ENCODE results near the gene C10orf71. TPM values are rescaled to one million over a fixed set of nuclear protein-coding genes. Genes with fewer than 3 reads are reported as not detected.

C10orf71 gene
- polyA plus RNA-seq, 1 donor from 2014 or later = not detected

DNA sequence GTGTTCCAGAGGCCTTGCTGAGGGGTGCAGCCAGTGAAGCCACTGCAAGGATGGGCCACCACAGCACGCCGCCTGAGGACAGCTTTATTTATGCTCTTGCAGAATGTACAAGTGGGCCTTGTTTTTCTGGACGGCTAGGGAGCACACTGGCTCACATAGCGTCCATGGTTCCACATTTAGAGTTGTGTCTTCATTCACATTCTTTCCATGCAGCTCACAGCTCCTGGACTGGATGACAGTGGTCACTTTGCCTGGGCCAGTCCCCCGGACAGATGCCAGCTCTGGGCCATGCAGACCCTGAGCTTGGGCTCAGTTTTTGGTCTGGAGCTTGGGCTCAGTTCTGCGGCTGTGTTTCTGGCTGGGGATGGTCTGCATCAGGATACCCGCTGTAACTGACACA, 2.6 kb upstream of the C10orf71 start:
- Histone ChIP-seq H3K9me2 (ENCODE audit: insufficient read depth, low read length) (no peaks in the 10 kb centered on the region), H3K9me3 (ENCODE audit: low read length) (no peaks in the 10 kb centered on the region), H3K4me3 (ENCODE audit: low read length) (no peak overlapping the region), H3K27ac (ENCODE audit: low read length) (no peak overlapping the region), H3K79me2 (replicated peaks; ENCODE audit: insufficient read depth, low read length) (no peaks in the 10 kb centered on the region), H3F3A (ENCODE audit: insufficient read depth, low read length, poor library complexity, severe bottlenecking) (no peaks in the 10 kb centered on the region), H3K4me2 (ENCODE audit: low read length) (no peak overlapping the region), H3K27me3 (ENCODE audit: insufficient read depth, low read depth, low read length) (no peaks in the 10 kb centered on the region), H4K20me1 (ENCODE audit: insufficient read depth) (no peaks in the 10 kb centered on the region), H2AFZ (ENCODE audit: low read depth, low read length) (no peak overlapping the region), H3K36me3 (ENCODE audit: insufficient read depth, low read length) (no peaks in the 10 kb centered on the region), H3K9ac (ENCODE audit: low read length) (no peak overlapping the region)
- TF ChIP-seq TAF1 (IDR thresholded peaks at IDR 0.05; ENCODE audit: low read depth) (no peak), SMC3 (conservative IDR thresholded peaks at IDR 0.05; ENCODE audit: poor library complexity) (no peak), POLR2AphosphoS5 (IDR thresholded peaks at IDR 0.05) (no peak), EZH2 (IDR thresholded peaks at IDR 0.05; ENCODE audit: borderline replicate concordance, insufficient read depth, low read length, poor library complexity, severe bottlenecking) (no peak), MXI1 (conservative IDR thresholded peaks at IDR 0.05; ENCODE audit: poor library complexity, severe bottlenecking) (no peak), EP300 (conservative IDR thresholded peaks at IDR 0.05; ENCODE audit: poor library complexity, severe bottlenecking) (no peak), RAD21 (conservative IDR thresholded peaks at IDR 0.05) (no peak)
- TF ChIP-seq, protein P1, sequence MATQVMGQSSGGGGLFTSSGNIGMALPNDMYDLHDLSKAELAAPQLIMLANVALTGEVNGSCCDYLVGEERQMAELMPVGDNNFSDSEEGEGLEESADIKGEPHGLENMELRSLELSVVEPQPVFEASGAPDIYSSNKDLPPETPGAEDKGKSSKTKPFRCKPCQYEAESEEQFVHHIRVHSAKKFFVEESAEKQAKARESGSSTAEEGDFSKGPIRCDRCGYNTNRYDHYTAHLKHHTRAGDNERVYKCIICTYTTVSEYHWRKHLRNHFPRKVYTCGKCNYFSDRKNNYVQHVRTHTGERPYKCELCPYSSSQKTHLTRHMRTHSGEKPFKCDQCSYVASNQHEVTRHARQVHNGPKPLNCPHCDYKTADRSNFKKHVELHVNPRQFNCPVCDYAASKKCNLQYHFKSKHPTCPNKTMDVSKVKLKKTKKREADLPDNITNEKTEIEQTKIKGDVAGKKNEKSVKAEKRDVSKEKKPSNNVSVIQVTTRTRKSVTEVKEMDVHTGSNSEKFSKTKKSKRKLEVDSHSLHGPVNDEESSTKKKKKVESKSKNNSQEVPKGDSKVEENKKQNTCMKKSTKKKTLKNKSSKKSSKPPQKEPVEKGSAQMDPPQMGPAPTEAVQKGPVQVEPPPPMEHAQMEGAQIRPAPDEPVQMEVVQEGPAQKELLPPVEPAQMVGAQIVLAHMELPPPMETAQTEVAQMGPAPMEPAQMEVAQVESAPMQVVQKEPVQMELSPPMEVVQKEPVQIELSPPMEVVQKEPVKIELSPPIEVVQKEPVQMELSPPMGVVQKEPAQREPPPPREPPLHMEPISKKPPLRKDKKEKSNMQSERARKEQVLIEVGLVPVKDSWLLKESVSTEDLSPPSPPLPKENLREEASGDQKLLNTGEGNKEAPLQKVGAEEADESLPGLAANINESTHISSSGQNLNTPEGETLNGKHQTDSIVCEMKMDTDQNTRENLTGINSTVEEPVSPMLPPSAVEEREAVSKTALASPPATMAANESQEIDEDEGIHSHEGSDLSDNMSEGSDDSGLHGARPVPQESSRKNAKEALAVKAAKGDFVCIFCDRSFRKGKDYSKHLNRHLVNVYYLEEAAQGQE (IDR thresholded peaks at IDR 0.05; ENCODE audit: borderline replicate concordance) = no peak
- TF ChIP-seq, protein P2, sequence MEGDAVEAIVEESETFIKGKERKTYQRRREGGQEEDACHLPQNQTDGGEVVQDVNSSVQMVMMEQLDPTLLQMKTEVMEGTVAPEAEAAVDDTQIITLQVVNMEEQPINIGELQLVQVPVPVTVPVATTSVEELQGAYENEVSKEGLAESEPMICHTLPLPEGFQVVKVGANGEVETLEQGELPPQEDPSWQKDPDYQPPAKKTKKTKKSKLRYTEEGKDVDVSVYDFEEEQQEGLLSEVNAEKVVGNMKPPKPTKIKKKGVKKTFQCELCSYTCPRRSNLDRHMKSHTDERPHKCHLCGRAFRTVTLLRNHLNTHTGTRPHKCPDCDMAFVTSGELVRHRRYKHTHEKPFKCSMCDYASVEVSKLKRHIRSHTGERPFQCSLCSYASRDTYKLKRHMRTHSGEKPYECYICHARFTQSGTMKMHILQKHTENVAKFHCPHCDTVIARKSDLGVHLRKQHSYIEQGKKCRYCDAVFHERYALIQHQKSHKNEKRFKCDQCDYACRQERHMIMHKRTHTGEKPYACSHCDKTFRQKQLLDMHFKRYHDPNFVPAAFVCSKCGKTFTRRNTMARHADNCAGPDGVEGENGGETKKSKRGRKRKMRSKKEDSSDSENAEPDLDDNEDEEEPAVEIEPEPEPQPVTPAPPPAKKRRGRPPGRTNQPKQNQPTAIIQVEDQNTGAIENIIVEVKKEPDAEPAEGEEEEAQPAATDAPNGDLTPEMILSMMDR (IDR thresholded peaks at IDR 0.05; ENCODE audit: poor library complexity, severe bottlenecking) = no peak

DNA sequence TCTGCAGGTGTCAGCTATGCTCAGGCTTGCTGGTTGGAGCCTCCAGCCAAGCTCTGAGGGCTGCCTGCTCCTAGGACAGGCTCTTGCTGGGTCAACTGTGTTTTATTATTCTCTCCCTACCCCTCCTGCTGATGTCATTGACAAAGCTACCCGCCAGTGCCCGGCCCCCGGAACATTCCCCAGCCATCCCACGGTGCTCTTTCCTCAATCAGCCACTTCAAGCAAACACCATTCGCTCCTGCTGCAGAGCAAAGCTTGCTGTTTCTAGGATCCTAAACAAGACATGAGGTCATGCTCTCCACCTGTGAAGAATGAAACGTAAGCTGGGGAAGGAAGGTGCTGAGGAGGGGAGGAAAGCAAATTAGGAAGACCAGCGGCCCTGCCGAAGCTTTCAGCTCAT, 2.1 kb upstream of the C10orf71 start:
- H3K9ac ChIP-seq (ENCODE audit: low read length) = no peak overlapping the region
- H3K79me2 ChIP-seq (replicated peaks; ENCODE audit: insufficient read depth, low read length) = no peaks in the 10 kb centered on the region
- TF ChIP-seq MXI1 (conservative IDR thresholded peaks at IDR 0.05; ENCODE audit: poor library complexity, severe bottlenecking) = no peak
- TF ChIP-seq RAD21 (conservative IDR thresholded peaks at IDR 0.05) = no peak
- no peak for TF ChIP-seq TAF1 (IDR thresholded peaks at IDR 0.05; ENCODE audit: low read depth)
- TF ChIP-seq, protein P1 (IDR thresholded peaks at IDR 0.05; ENCODE audit: borderline replicate concordance) = no peak
- no peak for TF ChIP-seq EP300 (conservative IDR thresholded peaks at IDR 0.05; ENCODE audit: poor library complexity, severe bottlenecking)
- no peak for TF ChIP-seq POLR2AphosphoS5 (IDR thresholded peaks at IDR 0.05)
- no peak for TF ChIP-seq SMC3 (conservative IDR thresholded peaks at IDR 0.05; ENCODE audit: poor library complexity)
- no peak for TF ChIP-seq EZH2 (IDR thresholded peaks at IDR 0.05; ENCODE audit: borderline replicate concordance, insufficient read depth, low read length, poor library complexity, severe bottlenecking)
- TF ChIP-seq, protein P2 (IDR thresholded peaks at IDR 0.05; ENCODE audit: poor library complexity, severe bottlenecking) = no peak

More for the DNA sequence above, 2.1 kb upstream of the C10orf71 start:
- Histone ChIP-seq H3K9me3 (ENCODE audit: low read length) (no peaks in the 10 kb centered on the region), H3K36me3 (ENCODE audit: insufficient read depth, low read length) (no peaks in the 10 kb centered on the region), H3K27me3 (ENCODE audit: insufficient read depth, low read depth, low read length) (no peaks in the 10 kb centered on the region), H3K4me3 (ENCODE audit: low read length) (no peak overlapping the region), H3K27ac (ENCODE audit: low read length) (no peak overlapping the region), H3F3A (ENCODE audit: insufficient read depth, low read length, poor library complexity, severe bottlenecking) (no peaks in the 10 kb centered on the region), H4K20me1 (ENCODE audit: insufficient read depth) (no peaks in the 10 kb centered on the region), H3K4me2 (ENCODE audit: low read length) (no peak overlapping the region), H2AFZ (ENCODE audit: low read depth, low read length) (no peak overlapping the region), H3K9me2 (ENCODE audit: insufficient read depth, low read length) (no peaks in the 10 kb centered on the region)

Measured in neural cell (in vitro differentiated cells).